Keratinocyte (primary cell): ENCODE results near the gene TTC1.

Experiments used
- CTCF ChIP-seq, 3 experiments: IDR thresholded peaks in 1 of 3; conservative IDR thresholded peaks in 1 of 3; optimal IDR thresholded peaks in 1 of 3; 2 replicates in 2 of 3; 3 replicates in 1 of 3; pipeline versions ENCODE3 to v1.5.1; 2011; ENCODE audit warnings: low read length in 3 of 3, mild to moderate bottlenecking in 3 of 3, moderate library complexity in 2 of 3, control low read depth in 1 of 3, inconsistent platforms in 1 of 3; ENCODE audit not compliant: insufficient read depth in 2 of 3; ENCODE audit errors: extremely low read depth in 1 of 3
- EZH2 ChIP-seq: IDR thresholded peaks from one replicate; pipeline ENCODE4 v1.6.1; 2012; ENCODE audit warnings: inconsistent platforms, mild to moderate bottlenecking, low read length, moderate library complexity

- TF ChIP-seq CTCF (optimal IDR thresholded peaks at IDR 0.05 in 1 of 3, IDR thresholded peaks at IDR 0.05 in 1 of 3, conservative IDR thresholded peaks at IDR 0.05 in 1 of 3; ENCODE audit: extremely low read depth in 1 of 3, insufficient read depth in 2 of 3, low read length in 3 of 3): peak; percentile 52 to 65 (median 65)
- TF ChIP-seq EZH2: no peak
Observed at GRCh38 chr5:160021831-160022446, 13.0 kb downstream of the TTC1 start.
